K562 (cell line): ENCODE results near the gene SP6. TPM values are rescaled to one million over a fixed set of nuclear protein-coding genes. Genes with fewer than 3 reads are reported as not detected.

Experiments used
- CBFA2T2 ChIP-seq: fragments of 450-650 bp; conservative IDR thresholded peaks from 2 replicates; pipeline ENCODE4 v1.6.1; 2017; ENCODE audit warnings: mild to moderate bottlenecking
- CBX1 ChIP-seq: sonication (generic); IDR thresholded peaks from 2 replicates; pipeline ENCODE4 v1.6.1; 2016; ENCODE audit warnings: antibody characterized with exemption, low read depth, mild to moderate bottlenecking
- CHAMP1 ChIP-seq: fragments of 450-650 bp; IDR thresholded peaks from 2 replicates; pipeline ENCODE4 v1.6.1; 2016; ENCODE audit warnings: mild to moderate bottlenecking
- CLOCK ChIP-seq: fragments of 250-450 bp; sonication (Bioruptor Pico); IDR thresholded peaks from 2 replicates; pipeline ENCODE4 v1.4.0; 2020; ENCODE audit warnings: mild to moderate bottlenecking, moderate library complexity, borderline replicate concordance
- HCFC1 ChIP-seq: IDR thresholded peaks from 2 replicates; pipeline ENCODE4 v1.6.1; 2012; ENCODE audit warnings: low read depth, low read length, improper control_type of control experiment
- MITF ChIP-seq: IDR thresholded peaks from 2 replicates; pipeline ENCODE4 v1.6.1; 2014; ENCODE audit warnings: antibody characterized with exemption
- PHB2 ChIP-seq: fragments of 450-650 bp; IDR thresholded peaks from 2 replicates; pipeline ENCODE4 v1.6.1; 2017; ENCODE audit warnings: low read depth
- PHF20 ChIP-seq: fragments of 450-650 bp; IDR thresholded peaks from 2 replicates; pipeline ENCODE4 v1.6.1; 2018; ENCODE audit not compliant: partially characterized antibody
- PHF8 ChIP-seq: fragments of 200-600 bp; sonication (generic); IDR thresholded peaks from 2 replicates; pipeline ENCODE4 v1.6.1; 2012; ENCODE audit warnings: mixed run types, mild to moderate bottlenecking, inconsistent platforms, low read length, moderate library complexity, borderline replicate concordance
- POLR3A ChIP-seq: IDR thresholded peaks from 2 replicates; pipeline ENCODE4 v1.6.1; 2011; ENCODE audit warnings: borderline replicate concordance, mild to moderate bottlenecking, moderate library complexity; ENCODE audit not compliant: insufficient read length, insufficient read depth; ENCODE audit errors: extremely low read depth
- STAT6 ChIP-seq: sonication (generic); formaldehyde crosslinking; IDR thresholded peaks from 2 replicates; pipeline ENCODE4 v1.8.1; 2023; ENCODE audit warnings: mild to moderate bottlenecking, missing genetic modification reagents
- YBX1 ChIP-seq: fragments of 450-650 bp; IDR thresholded peaks from 2 replicates; pipeline ENCODE4 v1.7.1; 2016; ENCODE audit warnings: mild to moderate bottlenecking
- ZFP36 ChIP-seq: fragments of 150-350 bp; IDR thresholded peaks from 2 replicates; pipeline ENCODE4 v1.6.1; 2018; ENCODE audit warnings: low read length, low read depth; ENCODE audit not compliant: partially characterized antibody
- ZNF395 ChIP-seq: fragments of 200-800 bp; sonication (Bioruptor generic); IDR thresholded peaks from 2 replicates; pipeline ENCODE4 v1.6.1; 2017; ENCODE audit warnings: missing genetic modification characterization, missing compliant biosample characterization
- ZNF436 ChIP-seq: fragments of 250-450, 450-650 bp; sonication (Bioruptor Pico); formaldehyde crosslinking; IDR thresholded peaks from 2 replicates; pipeline ENCODE4 v1.7.0; 2020; ENCODE audit warnings: mild to moderate bottlenecking
- ZNF589 ChIP-seq: fragments of 200-800 bp; sonication (Bioruptor generic); IDR thresholded peaks from 2 replicates; pipeline ENCODE4 v1.6.1; 2016; ENCODE audit warnings: low read depth, missing genetic modification characterization, missing compliant biosample characterization
- ZNF696 ChIP-seq: fragments of 250-450 bp; sonication (Bioruptor Pico); conservative IDR thresholded peaks from 2 replicates; pipeline ENCODE4 v1.4.0; 2020; ENCODE audit warnings: mild to moderate bottlenecking, moderate library complexity
- polyA plus RNA-seq, 8 experiments: library from polyadenylated mRNA; depleted of rRNA in 4 of 8; stranded (reverse) in 5 of 8; unstranded in 3 of 8; fragments of >200 nt; fragmentation: Nextera tagmentation in 2 of 8; fragmentation: Illumina TruSeq in 1 of 8; extraction: Ambion mirVana in 2 of 8; extraction: Trizol in 1 of 8; gene quantifications; 2 replicates each; pipeline versions ENCODE4 v1.2.1 to v1.2.3, GENCODE V29; 2011 to 2014; ENCODE audit warnings: inconsistent platforms in 1 of 8, missing spikeins in 1 of 8
- total RNA-seq, 7 experiments: library from RNA; depleted of rRNA in 6 of 7; stranded (reverse); fragments of >200 nt in 6 of 7; fragmentation: Illumina TruSeq in 2 of 7; extraction: Trizol in 2 of 7; gene quantifications; 2 replicates each; pipeline versions ENCODE4 v1.2.1 to v1.2.3, GENCODE V29; 2011 to 2021; ENCODE audit warnings: low replicate concordance in 1 of 7

The SP6 gene
- total and polyA plus RNA-seq, 9 of the 15 experiments (the other 6 are each of a cell fraction or from before 2014, with no cell fraction given) = 0.11 to 7.9 (median 2.2) TPM

GRCh38 chr17:47840742-47841487 lies 10.0 kb downstream of the SP6 start, which contains the start of gene SCRN2 (continued):
- TF ChIP-seq STAT6 (no peak), ZNF395 (CRISPR knock-in tag) (peak; percentile 74), ZNF696 (CRISPR knock-in tag) (no peak), CLOCK (CRISPR knock-in tag) (no peak), PHF8 (peak; percentile 86; the same call in 1 of the 2 replicates), CHAMP1 (no peak), ZFP36 (peak; percentile 4), ZNF436 (CRISPR knock-in tag) (no peak), PHF20 (peak; percentile 31), CBFA2T2 (no peak), POLR3A (no peak), HCFC1 (no peak), YBX1 (no peak), MITF (no peak), ZNF589 (no peak), PHB2 (no peak), CBX1 (peak; percentile 62; the same call in 1 of the 2 replicates)
